ENCODE results near the gene MRPS15.

MRPS15 gene

GRCh38 chr1:36446746-36447145 lies 17.4 kb downstream of the MRPS15 start:
- H3K4me3 ChIP-seq, result no peak overlapping the region
- DNase-seq (ENCODE audit: low spot score), result no peak
- no peak overlapping the region for H3K27ac ChIP-seq
- no peak for TF ChIP-seq CTCF (IDR thresholded peaks at IDR 0.05)

GRCh38 chr1:36446271-36446670 lies 17.9 kb downstream of the MRPS15 start:
- Histone ChIP-seq H3K4me3 (no peak overlapping the region), H3K27ac (no peak overlapping the region)
- DNase-seq (ENCODE audit: low spot score), result no peak
- no peak for TF ChIP-seq CTCF (IDR thresholded peaks at IDR 0.05)

- no peak overlapping the region for H3K27ac ChIP-seq
- no peak for TF ChIP-seq CTCF (IDR thresholded peaks at IDR 0.05)
- no peak overlapping the region for H3K4me3 ChIP-seq
- DNase-seq (ENCODE audit: low spot score), result no peak
Observed at GRCh38 chr1:36443297-36443696, 20.9 kb downstream of the MRPS15 start.

- H3K27ac ChIP-seq, result no peak overlapping the region
- no peak overlapping the region for H3K4me3 ChIP-seq
- DNase-seq (ENCODE audit: low spot score), result no peak
- no peak for TF ChIP-seq CTCF (IDR thresholded peaks at IDR 0.05)
Observed at GRCh38 chr1:36442337-36442736, 21.8 kb downstream of the MRPS15 start.

- no peak overlapping the region for H3K4me3 ChIP-seq
- DNase-seq (ENCODE audit: low spot score), result no peak
- TF ChIP-seq CTCF (IDR thresholded peaks at IDR 0.05), result no peak
- H3K27ac ChIP-seq, result no peak overlapping the region
Observed at GRCh38 chr1:36440646-36441045, 23.5 kb downstream of the MRPS15 start.

- Histone ChIP-seq H3K4me3 (no peak overlapping the region), H3K27ac (no peak overlapping the region)
- DNase-seq (ENCODE audit: low spot score), result no peak
- no peak for TF ChIP-seq CTCF (IDR thresholded peaks at IDR 0.05)
Observed at GRCh38 chr1:36440044-36440443, 24.1 kb downstream of the MRPS15 start.

GRCh38 chr1:36438715-36439114 lies 25.5 kb downstream of the MRPS15 start:
- no peak for DNase-seq (ENCODE audit: low spot score)
- no peak overlapping the region for H3K4me3 ChIP-seq
- no peak overlapping the region for H3K27ac ChIP-seq
- TF ChIP-seq CTCF (IDR thresholded peaks at IDR 0.05), result no peak
